Type B pancreatic cell (in vitro differentiated cells): ENCODE measurements around the gene MATCAP1. TPM values are rescaled to one million over a fixed set of nuclear protein-coding genes. Genes with fewer than 3 reads are reported as not detected.

Experiments used
- DNase-seq: peaks from one replicate; pipeline ENCODE4 v3.0.0; 2021; ENCODE audit warnings: mixed read lengths; ENCODE audit not compliant: unreplicated experiment; ENCODE audit errors: extremely low spot score
- H3K27ac Mint-ChIP-seq: 2 replicates; pipeline ENCODE4 v1.8.0; 2021; ENCODE audit warnings: mild to moderate bottlenecking, mixed read lengths
- H3K27me3 Mint-ChIP-seq: 2 replicates; pipeline ENCODE4 v1.8.0; 2021; ENCODE audit warnings: mixed read lengths
- H3K36me3 Mint-ChIP-seq: 2 replicates; pipeline ENCODE4 v1.8.0; 2021; ENCODE audit warnings: mixed read lengths
- H3K4me1 Mint-ChIP-seq: one replicate; pipeline ENCODE4 v1.8.0; 2021; ENCODE audit warnings: mixed read lengths; ENCODE audit not compliant: unreplicated experiment
- H3K4me3 Mint-ChIP-seq: 2 replicates; pipeline ENCODE4 v1.8.0; 2021; ENCODE audit warnings: mild to moderate bottlenecking, mixed read lengths
- H3K9me3 Mint-ChIP-seq: 2 replicates; pipeline ENCODE4 v1.8.0; 2021; ENCODE audit warnings: mixed read lengths
- total RNA-seq: library from RNA; stranded (reverse); gene quantifications from 2 replicates; pipeline ENCODE4 v1.2.1, GENCODE V29; 2021; ENCODE audit warnings: low replicate concordance
- TF ChIP-seq, protein P1 (sequence below): fragments of 200-600 bp; sonication (generic); conservative IDR thresholded peaks from 2 replicates; pipeline ENCODE4 v1.5.0; 2021; ENCODE audit warnings: antibody characterized with exemption, mild to moderate bottlenecking

The MATCAP1 gene
- total RNA-seq, 1 donor from 2014 or later = 77.8 TPM

DNA sequence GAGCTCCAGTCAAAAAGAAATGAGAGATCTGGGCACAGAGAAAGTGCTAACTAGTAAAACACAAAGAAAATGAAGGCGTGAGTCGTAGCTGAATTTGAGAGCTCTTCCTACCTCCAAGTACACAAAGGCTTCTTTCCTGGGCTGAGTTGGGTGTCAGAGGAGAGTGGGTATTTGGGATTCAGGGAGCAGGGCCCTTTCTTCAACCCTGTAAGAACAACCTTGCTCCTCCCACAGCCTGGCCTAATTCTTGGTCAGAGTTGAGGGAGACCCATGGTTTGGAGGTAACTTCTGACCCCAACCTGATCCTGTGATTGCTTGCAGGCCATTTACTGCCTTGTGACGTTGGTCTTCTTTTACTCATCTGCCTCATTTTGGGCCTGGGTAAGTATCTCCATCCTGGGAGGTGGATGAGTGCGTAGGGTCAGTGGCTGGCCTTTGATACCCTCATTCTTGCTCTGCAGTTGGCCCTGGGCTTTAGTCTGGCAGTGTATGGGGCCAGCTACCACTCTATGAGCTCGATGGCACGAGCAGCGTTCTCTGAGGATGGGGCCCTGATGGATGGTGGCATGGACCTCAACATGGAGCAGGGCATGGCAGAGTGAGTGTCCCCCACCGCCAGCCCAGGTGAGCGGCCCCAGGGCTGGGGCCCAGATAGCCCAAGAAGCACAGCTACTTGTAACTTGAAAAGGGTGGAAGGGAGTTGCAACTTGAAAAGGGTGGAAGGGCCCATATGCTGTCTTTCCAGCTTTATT lies 44.4 kb upstream of the MATCAP1 start:
- Mint-ChIP-seq H3K36me3 (peaks cover 8% of the 10 kb centered on the region), H3K27ac (peak overlapping the region; percentile 3), H3K9me3 (no peaks in the 10 kb centered on the region), H3K27me3 (no peaks in the 10 kb centered on the region), H3K4me1 (peaks cover 21% of the 10 kb centered on the region), H3K4me3 (peak overlapping the region; percentile 100)
- TF ChIP-seq, protein P1, sequence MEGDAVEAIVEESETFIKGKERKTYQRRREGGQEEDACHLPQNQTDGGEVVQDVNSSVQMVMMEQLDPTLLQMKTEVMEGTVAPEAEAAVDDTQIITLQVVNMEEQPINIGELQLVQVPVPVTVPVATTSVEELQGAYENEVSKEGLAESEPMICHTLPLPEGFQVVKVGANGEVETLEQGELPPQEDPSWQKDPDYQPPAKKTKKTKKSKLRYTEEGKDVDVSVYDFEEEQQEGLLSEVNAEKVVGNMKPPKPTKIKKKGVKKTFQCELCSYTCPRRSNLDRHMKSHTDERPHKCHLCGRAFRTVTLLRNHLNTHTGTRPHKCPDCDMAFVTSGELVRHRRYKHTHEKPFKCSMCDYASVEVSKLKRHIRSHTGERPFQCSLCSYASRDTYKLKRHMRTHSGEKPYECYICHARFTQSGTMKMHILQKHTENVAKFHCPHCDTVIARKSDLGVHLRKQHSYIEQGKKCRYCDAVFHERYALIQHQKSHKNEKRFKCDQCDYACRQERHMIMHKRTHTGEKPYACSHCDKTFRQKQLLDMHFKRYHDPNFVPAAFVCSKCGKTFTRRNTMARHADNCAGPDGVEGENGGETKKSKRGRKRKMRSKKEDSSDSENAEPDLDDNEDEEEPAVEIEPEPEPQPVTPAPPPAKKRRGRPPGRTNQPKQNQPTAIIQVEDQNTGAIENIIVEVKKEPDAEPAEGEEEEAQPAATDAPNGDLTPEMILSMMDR = no peak
- no peak for DNase-seq

DNA sequence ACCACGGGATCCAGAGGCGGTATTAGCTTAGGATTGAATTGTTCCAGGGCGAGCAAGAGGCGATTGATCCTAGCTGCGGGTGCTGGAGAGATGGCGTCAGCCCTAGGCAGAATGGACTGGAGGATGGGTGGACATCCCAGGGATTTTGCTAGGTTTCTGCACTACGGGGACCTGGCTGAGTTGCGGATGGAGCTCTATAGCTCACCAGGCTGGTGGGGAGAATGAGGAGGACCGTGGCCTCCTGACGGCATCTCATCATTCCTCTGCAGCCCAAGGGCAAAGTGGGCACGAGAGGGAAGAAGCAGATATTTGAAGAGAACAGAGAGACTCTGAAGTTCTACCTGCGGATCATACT lies 43.8 kb upstream of the MATCAP1 start:
- peak overlapping the region; percentile 97 for H3K27ac Mint-ChIP-seq
- TF ChIP-seq, protein P1 = no peak
- peak overlapping the region; percentile 100 for H3K4me3 Mint-ChIP-seq
- H3K36me3 Mint-ChIP-seq = peaks cover 8% of the 10 kb centered on the region
- DNase-seq = no peak
- H3K27me3 Mint-ChIP-seq = no peaks in the 10 kb centered on the region
- no peaks in the 10 kb centered on the region for H3K9me3 Mint-ChIP-seq
- H3K4me1 Mint-ChIP-seq = peaks cover 21% of the 10 kb centered on the region

DNA sequence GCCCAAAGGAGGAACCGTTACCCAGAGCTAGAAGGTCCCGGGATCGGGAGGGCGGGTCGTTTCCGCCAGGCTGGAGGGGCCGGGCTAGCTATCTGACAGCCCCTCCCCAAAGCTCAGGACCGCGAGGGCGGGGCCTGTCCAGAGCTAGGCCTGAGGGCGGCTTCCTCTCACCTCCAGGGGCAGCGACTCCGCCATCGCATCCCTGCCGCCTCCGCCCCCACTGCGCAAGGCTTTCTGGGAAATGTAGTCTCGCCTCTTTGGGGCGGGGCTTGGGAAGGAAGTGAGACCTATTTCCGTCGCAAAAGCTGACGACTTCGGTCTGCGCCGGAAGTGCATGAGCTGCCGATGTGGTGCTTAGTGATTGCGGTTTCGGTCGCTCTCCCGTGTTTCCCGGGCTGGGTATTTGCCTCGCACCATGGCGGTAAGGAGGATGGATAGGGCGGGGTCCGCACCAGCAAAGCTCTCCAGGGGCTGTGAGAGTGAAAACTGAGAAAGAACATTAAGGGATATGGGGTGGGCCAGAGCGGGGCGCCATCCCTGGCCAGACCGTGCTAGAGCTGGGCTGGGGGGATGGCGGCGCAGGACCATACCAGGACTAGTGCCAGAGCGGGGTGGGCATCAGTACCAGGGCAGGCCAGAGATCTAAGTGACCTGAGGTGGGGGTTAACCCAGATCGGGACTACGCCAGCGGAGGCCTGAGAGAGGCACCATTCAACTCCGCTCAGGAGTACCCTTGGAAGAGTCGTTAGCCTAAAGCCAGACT lies 43.2 kb upstream of the MATCAP1 start, which contains the start of gene TMEM208:
TSS of gene TMEM208 (plus strand) at position 327 of the 763 bp plus-strand sequence. CDS start at position 416, 89 bp downstream.
- H3K27ac Mint-ChIP-seq = peak within 1 kb of the TSS; percentile 97
- TF ChIP-seq, protein P1 = peak; percentile 35
- DNase-seq = peak; percentile 99
- peak within 1 kb of the TSS; percentile 100 for H3K4me3 Mint-ChIP-seq
- H3K27me3 Mint-ChIP-seq = no peaks in the 10 kb centered on the region
- H3K9me3 Mint-ChIP-seq = no peaks in the 10 kb centered on the region
- H3K4me1 Mint-ChIP-seq = peaks cover 21% of the 10 kb centered on the region
- peaks cover 8% of the 10 kb centered on the region for H3K36me3 Mint-ChIP-seq

DNA sequence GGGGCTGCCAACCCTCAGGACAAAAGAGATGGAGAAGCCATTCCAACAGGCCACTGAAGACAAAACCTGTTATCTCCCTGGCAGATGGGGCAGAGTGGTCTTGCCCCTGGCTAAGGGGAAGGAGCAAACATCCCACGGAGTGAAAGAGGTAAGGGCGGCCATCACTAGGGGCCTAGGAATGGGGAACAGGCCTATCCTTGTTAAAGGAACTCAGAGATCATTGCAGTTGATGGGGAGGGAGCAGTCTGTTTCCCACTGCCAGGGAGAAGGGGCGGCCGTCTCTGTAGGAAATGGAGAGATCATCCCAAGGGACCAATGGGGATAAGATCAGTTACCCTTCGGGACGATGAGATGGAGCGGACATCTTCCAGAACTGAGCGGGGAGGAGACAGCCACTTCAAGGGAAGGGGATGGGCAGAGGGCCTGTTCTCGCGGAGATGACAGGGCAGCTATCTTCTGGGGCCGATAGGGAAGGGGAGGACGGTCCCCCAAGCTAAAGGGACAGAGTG lies 42.6 kb upstream of the MATCAP1 start:
- peaks cover 21% of the 10 kb centered on the region for H3K4me1 Mint-ChIP-seq
- no peak for DNase-seq
- H3K27ac Mint-ChIP-seq = peak overlapping the region; percentile 97
- TF ChIP-seq, protein P1 = no peak
- H3K4me3 Mint-ChIP-seq = peak overlapping the region; percentile 100
- H3K27me3 Mint-ChIP-seq = no peaks in the 10 kb centered on the region
- H3K9me3 Mint-ChIP-seq = no peaks in the 10 kb centered on the region
- H3K36me3 Mint-ChIP-seq = peaks cover 8% of the 10 kb centered on the region

DNA sequence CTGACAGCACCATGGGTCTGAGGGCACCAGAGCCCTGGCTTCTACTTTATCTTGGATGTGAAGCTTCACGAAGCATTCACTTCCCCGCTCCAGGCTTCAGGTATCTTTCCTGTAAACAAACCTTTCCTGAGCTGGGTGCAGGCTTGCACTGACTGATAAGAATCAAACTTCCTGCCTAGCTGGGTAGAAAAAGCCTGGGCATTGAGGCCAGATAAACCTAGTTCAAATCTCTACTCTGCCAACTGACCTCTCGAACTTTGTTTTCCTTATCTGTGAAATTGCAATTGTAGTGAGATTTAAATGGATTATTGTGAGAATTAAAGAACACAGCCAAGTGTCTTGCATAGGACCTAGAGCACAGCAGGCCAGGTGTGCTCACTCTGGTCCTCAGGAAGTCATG lies 40.2 kb upstream of the MATCAP1 start:
- H3K36me3 Mint-ChIP-seq = peaks cover 4% of the 10 kb centered on the region
- no peaks in the 10 kb centered on the region for H3K9me3 Mint-ChIP-seq
- H3K27me3 Mint-ChIP-seq = no peaks in the 10 kb centered on the region
- no peak for DNase-seq
- peaks cover 21% of the 10 kb centered on the region for H3K4me1 Mint-ChIP-seq
- H3K4me3 Mint-ChIP-seq = no peak overlapping the region
- H3K27ac Mint-ChIP-seq = no peak overlapping the region
- TF ChIP-seq, protein P1 = no peak
